ENCODE measurements around the gene MYO7B.

The MYO7B gene

DNA sequence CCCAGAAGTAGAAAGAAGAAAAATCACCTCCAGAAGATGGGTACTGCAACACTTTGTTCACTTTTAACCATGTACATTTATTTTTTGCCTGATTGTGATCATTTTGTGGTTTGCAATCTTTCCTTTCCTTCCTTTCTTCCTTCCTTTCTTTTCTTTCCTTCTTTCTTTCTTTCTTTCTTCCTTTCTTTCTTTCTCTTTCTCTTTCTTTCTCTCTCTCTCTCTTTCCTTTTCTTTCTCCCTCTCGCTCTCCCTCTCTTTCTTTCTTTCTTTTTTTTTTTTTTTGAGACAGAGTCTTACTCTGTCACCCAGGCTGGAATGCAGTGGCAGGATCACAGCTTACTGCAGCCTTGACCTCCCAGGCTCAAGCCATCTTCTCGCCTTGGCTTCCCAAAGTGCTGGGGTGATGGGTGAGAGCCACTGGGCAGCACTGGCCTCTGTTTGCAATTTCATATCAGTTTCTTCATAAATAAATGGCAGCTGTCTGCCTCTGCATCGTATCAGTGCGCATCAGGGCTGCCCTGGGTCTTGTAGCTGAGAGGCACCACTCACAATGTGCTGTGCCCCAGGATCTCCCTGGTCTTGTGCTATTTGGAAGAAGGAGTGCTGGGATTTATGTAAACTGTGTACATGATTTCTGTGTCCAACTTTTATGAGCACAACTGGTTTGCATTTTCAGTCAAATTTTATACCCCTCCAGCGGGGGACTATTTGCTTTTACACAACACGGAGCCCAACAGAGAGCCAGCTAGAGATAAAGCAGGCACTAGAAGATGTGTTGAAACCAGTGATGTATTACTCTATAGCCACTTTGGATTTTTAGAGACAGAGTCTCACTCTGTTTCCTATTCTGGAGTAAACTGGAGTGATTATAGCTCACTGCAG lies 146.7 kb downstream of the MYO7B start:
- no peak for DNase-seq (ENCODE audit: low spot score)

DNA sequence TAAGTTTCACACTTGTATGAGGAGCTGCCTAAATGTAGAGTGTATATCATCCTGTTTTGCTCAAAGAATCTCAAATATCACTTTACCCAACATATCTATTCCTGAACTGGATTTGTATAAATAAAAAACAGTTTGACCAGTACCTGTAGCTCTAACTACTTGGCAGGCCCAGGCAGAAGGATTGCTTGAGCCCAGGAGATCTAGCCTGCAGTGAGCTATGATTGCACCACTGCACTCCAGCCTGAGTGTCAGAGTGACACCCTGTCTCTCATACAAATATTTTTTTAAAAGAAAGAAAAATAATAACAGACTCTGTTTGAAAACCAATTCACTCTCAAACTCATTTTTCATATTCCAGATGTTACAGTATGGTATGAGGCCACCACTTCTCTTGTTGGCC lies 147.6 kb downstream of the MYO7B start:
- DNase-seq (ENCODE audit: low spot score) = no peak

DNA sequence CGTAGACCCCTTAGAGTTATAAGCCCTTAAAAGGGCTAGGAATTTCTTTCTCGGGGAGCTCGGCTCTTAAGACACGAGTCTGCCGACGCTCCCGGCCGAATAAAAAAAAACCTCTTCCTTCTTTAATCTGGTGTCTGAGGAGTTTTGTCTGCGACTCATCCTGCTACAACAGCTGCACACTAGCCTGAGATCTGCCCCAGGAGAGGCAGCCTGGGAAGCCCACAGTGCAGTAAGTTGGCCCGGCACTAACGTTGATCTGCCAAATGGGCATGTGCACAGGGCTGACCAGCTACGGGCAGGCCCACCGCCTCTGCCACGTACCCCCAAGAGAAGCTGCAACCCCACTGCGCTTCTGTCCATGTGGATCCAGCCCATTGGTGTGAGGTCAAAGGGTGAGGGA lies 148.3 kb downstream of the MYO7B start:
- DNase-seq (ENCODE audit: low spot score) = no peak

DNA sequence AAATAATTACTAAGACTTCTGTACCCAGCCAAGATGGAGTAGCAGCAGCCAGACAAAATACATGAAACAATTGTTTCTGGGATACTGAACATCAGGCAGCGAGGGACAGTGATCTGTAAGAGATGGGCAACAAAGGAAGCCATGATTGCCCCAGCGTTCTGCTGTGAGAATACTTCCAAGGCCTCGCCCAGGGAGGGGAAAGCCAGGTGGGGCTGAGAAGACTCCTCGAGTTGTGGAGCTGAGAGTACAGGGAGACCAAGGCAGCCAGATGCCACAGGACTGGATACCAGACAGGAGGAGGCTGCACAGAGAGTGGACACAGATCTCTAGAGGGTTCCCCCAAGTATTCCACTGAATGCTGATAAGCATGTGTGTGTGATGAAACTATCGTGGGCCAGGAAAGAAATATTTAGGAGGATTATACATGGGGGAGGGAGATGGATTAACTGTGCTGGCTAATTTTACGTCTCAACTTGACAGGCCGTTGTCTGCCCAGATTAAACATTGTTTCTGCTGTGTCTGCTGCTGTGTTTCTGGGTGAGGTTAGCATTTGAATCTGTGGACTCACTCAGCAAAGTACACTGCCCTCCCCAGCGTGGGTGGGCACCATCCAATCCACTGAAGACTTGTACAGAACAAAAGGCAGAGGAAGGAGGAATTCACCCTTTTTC lies 150.1 kb downstream of the MYO7B start:
- no peak for DNase-seq (ENCODE audit: low spot score)

All from RKO (cell line).